GM12873 (cell line): Measurements from ENCODE around the gene ADRA2C.
A peak's percentile ranks its signal among the peaks of the same experiment; 100 is the strongest.

Experiments
- CTCF ChIP-seq: IDR thresholded peaks from 2 replicates; pipeline ENCODE4 v1.5.1; 2012; ENCODE audit warnings: low read depth, mild to moderate bottlenecking, moderate library complexity, low read length, control low read depth; ENCODE audit not compliant: insufficient read depth; ENCODE audit errors: missing control alignments

The ADRA2C gene

DNA sequence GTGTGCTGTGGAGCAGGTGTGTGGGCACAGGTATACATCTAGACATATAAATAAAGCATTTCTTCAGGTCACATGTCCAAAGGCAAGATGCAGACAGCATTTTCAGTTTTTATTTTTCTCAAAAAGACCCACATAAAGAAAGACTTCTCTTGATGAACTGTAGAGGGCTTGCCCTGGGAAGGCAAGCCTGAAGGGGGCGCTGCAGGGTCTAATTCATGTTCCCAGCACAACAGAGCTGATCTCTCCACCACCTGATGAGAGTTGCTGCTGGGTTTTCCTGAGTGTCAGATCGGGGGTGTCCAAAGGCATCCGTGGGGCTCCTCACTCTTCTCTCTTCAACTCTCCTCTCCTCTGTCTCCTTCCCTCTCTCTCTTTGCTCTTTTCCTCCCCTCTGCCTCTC is 26.6 kb downstream of the ADRA2C start:
- peak; percentile 35 for TF ChIP-seq CTCF

DNA sequence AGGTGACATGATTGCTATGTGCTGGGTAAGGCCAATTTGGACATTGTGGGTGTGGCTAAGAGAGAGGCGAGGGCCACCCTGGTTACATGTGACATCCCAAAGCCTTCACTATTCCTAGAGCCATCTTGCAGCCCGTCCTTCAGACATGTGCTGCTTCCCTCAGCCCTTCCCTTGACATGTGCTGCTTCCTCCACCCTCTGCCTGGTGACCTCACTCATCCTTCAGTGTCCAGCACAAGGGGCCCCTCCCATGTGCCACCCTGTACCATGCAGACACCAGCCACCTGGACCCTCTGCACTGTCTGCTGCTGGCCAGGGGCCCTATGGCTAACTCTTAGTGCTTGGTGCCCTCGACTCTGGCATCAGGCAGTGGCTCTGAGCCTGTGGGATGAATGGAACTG is 27.4 kb downstream of the ADRA2C start:
- no peak for TF ChIP-seq CTCF

DNA sequence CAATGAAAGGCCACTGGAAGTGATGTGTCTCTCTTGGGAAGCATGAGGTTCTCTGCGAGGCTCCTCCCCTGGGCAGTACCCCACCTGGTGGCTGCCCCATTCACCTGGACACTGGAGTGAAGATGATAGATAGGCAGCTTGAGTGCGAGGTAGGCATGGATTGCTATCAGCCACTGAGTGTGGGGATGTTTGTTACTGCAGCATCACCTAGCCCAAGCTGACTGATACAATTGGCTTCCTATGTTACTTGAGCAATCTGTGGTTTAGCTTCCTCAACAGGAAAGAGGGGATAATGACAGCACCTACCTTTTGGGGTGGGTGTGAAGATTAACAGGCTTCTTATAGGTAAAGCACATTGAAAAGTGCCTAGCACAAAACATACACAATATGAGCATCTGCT is 30.8 kb downstream of the ADRA2C start:
- no peak for TF ChIP-seq CTCF

- no peak for TF ChIP-seq CTCF
These were observed 31.9 kb downstream of the ADRA2C start for GRCh38 chr4:3797831-3798790.

DNA sequence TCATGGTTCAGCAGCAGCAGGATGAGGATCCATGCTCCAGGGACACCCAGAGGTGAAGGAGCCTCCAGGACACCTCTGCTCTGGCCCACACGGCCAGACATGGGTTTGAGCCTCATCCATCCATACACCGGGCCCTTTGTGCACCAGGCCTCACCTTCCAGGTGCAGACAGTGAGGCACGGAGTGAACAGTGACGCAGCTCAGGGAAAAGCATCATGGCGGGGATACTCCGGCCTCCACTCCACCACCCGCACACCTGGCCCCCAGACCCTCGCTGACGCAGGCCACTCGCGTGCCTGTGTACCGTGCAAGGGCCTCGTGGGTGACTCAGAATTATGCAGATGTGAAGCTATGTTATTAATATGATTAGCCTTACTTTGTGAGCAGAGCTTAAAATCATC is 33.3 kb downstream of the ADRA2C start:
- TF ChIP-seq CTCF = no peak

DNA sequence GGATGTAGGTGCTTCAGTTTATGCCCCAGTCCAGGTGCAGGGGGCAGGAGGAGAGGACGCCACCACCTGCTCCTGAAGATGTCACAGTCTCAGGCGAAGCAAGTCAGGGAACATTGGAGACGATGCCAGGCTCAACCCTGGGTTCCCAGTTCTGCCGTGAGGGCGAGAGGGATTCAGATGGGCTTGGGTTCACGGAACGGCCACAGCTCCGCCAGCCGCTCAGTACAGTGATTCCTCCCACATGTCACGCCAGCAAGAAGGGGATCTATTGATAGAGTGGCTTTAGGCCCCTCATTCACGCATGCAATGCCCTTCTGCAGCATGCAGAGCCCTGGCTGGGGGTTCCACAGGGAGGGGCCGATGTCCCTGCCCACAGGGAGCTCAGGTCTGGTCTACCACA is 34.2 kb downstream of the ADRA2C start:
- no peak for TF ChIP-seq CTCF

GRCh38 chr4:3801521-3801920 is 35.3 kb downstream of the ADRA2C start:
- no peak for TF ChIP-seq CTCF
